Peyer's patch (tissue), 4 donors: Measurements from ENCODE around the gene GAL3ST3.

Source experiments
- POLR2A ChIP-seq, 2 donors: fragments of 450-650 bp; IDR thresholded peaks; one replicate each; pipeline ENCODE4 v1.5.1; 2017; ENCODE audit warnings: antibody characterized with exemption in 2 of 2, mild to moderate bottlenecking in 2 of 2, moderate library complexity in 2 of 2
- TF ChIP-seq, protein P1 (sequence below), 6 experiments: fragments of 450-650 bp in 4 of 6; fragments of 200-600 bp in 2 of 6; sonication (generic) in 1 of 6; IDR thresholded peaks; one replicate each; pipeline ENCODE4 v1.5.1; 2017 to 2019; ENCODE audit warnings: antibody characterized with exemption in 6 of 6, mild to moderate bottlenecking in 3 of 6, moderate library complexity in 1 of 6

DNA sequence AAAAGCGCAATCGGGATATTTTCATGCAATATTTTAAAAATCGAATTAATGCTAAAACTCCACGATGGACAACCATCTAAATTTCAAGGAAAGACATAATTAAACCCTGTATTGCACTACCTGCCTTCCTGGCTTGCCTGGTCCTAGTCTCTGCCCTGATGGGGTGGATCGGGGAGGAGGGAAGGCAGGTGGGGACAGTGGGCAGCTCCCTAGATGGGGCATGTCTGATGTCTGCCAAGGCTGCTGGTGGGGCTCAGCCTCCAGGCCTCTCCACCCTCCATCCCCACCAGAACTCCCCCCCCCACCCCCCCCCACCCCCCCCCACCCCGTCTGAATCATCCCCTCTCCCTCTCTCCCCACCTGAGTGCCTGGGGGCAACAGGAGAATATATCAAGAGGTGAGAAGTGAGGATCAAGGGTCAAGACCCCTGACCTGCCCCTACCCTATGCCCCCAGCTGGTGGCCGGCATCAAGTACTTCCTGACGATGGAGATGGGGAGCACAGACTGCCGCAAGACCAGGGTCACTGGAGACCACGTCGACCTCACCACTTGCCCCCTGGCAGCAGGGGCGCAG lies 36.5 kb downstream of the GAL3ST3 start:
- TF ChIP-seq, protein P1, sequence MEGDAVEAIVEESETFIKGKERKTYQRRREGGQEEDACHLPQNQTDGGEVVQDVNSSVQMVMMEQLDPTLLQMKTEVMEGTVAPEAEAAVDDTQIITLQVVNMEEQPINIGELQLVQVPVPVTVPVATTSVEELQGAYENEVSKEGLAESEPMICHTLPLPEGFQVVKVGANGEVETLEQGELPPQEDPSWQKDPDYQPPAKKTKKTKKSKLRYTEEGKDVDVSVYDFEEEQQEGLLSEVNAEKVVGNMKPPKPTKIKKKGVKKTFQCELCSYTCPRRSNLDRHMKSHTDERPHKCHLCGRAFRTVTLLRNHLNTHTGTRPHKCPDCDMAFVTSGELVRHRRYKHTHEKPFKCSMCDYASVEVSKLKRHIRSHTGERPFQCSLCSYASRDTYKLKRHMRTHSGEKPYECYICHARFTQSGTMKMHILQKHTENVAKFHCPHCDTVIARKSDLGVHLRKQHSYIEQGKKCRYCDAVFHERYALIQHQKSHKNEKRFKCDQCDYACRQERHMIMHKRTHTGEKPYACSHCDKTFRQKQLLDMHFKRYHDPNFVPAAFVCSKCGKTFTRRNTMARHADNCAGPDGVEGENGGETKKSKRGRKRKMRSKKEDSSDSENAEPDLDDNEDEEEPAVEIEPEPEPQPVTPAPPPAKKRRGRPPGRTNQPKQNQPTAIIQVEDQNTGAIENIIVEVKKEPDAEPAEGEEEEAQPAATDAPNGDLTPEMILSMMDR (IDR thresholded peaks at IDR 0.05), result no peak
- TF ChIP-seq POLR2A (IDR thresholded peaks at IDR 0.05), result no peak
